ENCODE results near the gene SLC39A11. TPM values are rescaled to one million over a fixed set of nuclear protein-coding genes. Genes with fewer than 3 reads are reported as not detected.
A peak's percentile ranks its signal among the peaks of the same experiment; 100 is the strongest.

Gene SLC39A11
- polyA plus RNA-seq, 10 donors, result 8.2 to 10.9 (median 9.6) TPM

- no peak for DNase-seq
Measured at GRCh38 chr17:72756256-72756655, 336.2 kb downstream of the SLC39A11 start.

- no peak for DNase-seq
Measured at GRCh38 chr17:72754513-72754912, 338.0 kb downstream of the SLC39A11 start.

GRCh38 chr17:72751746-72752145 is 340.7 kb downstream of the SLC39A11 start:
- DNase-seq, result no peak

GRCh38 chr17:72749119-72749572 is 343.3 kb downstream of the SLC39A11 start:
- no peak for DNase-seq

GRCh38 chr17:72747501-72747900 is 345.0 kb downstream of the SLC39A11 start:
- peak in 1 of 3 donors; percentile 45 for DNase-seq

GRCh38 chr17:72745241-72745640 is 347.2 kb downstream of the SLC39A11 start:
- no peak for DNase-seq

GRCh38 chr17:72743037-72743467 is 349.4 kb downstream of the SLC39A11 start:
- DNase-seq, result no peak

GRCh38 chr17:72737151-72737690 is 355.3 kb downstream of the SLC39A11 start:
- DNase-seq, result no peak

GRCh38 chr17:72735592-72735991 is 356.9 kb downstream of the SLC39A11 start:
- DNase-seq, result no peak

GRCh38 chr17:72735048-72735447 is 357.4 kb downstream of the SLC39A11 start:
- DNase-seq, result no peak

GRCh38 chr17:72734613-72735012 is 357.9 kb downstream of the SLC39A11 start:
- DNase-seq, result no peak

- no peak for DNase-seq
Measured at GRCh38 chr17:72733619-72734282, 358.7 kb downstream of the SLC39A11 start.

GRCh38 chr17:72732893-72733618 is 359.4 kb downstream of the SLC39A11 start:
- no peak for DNase-seq

GRCh38 chr17:72730077-72730476 is 362.4 kb downstream of the SLC39A11 start:
- peak in 2 of 3 donors; percentile 38 to 51 for DNase-seq

- no peak for DNase-seq
Measured at GRCh38 chr17:72726936-72727335, 365.6 kb downstream of the SLC39A11 start.

GRCh38 chr17:72725433-72726068 is 366.9 kb downstream of the SLC39A11 start:
- peak; percentile 34 to 78 (median 58) for DNase-seq

- peak in 2 of 3 donors; percentile 73 to 81 for DNase-seq
Measured at GRCh38 chr17:72724267-72724666, 368.2 kb downstream of the SLC39A11 start.

- peak in 1 of 3 donors; percentile 45 for DNase-seq
Measured at GRCh38 chr17:72723711-72724110, 368.8 kb downstream of the SLC39A11 start.

GRCh38 chr17:72720494-72720825 is 372.0 kb downstream of the SLC39A11 start:
- no peak for DNase-seq

GRCh38 chr17:72719578-72720493 is 372.7 kb downstream of the SLC39A11 start:
- DNase-seq, result no peak

- no peak for DNase-seq
Measured at GRCh38 chr17:72719206-72719577, 373.3 kb downstream of the SLC39A11 start.

All from muscle of back (tissue), 11 donors.